HEK293 (cell line): ENCODE data around the gene DOK3.

Experiments used
- BCL11A ChIP-seq: fragments of 450-650 bp; formaldehyde crosslinking; IDR thresholded peaks from 2 replicates; pipeline ENCODE4 v1.5.1; 2016; ENCODE audit warnings: low read depth, missing biosample characterization, missing genetic modification characterization
- FEZF1 ChIP-seq: fragments of 450-650 bp; formaldehyde crosslinking; IDR thresholded peaks from 2 replicates; pipeline ENCODE4 v1.5.1; 2016; ENCODE audit warnings: missing biosample characterization, missing genetic modification characterization
- SETDB1 ChIP-seq: IDR thresholded peaks from one replicate; pipeline ENCODE4 v1.6.1; 2017; ENCODE audit warnings: mild to moderate bottlenecking, low read length, moderate library complexity, mixed read lengths; ENCODE audit not compliant: insufficient read length
- ZNF148 ChIP-seq: fragments of 450-650 bp; formaldehyde crosslinking; IDR thresholded peaks from 2 replicates; pipeline ENCODE4 v1.5.0; 2017; ENCODE audit warnings: missing biosample characterization, missing genetic modification characterization, borderline replicate concordance
- ZNF274 ChIP-seq, 2 experiments: fragments of 200-500 bp in 1 of 2; fragments of 450-650 bp in 1 of 2; sonication (Bioruptor generic) in 1 of 2; formaldehyde crosslinking in 1 of 2; IDR thresholded peaks; 2 replicates each; pipeline versions ENCODE4 v1.5.1 to v1.6.1; 2014 to 2016; ENCODE audit warnings: borderline replicate concordance in 1 of 2, inconsistent platforms in 1 of 2, low read length in 1 of 2, missing biosample characterization in 1 of 2, missing genetic modification characterization in 1 of 2
- ZNF658 ChIP-seq: fragments of 450-650 bp; formaldehyde crosslinking; IDR thresholded peaks from 2 replicates; pipeline ENCODE4; 2016; ENCODE audit warnings: missing biosample characterization, missing genetic modification characterization

- TF ChIP-seq FEZF1 (tag by site-specific recombination) = no peak
- TF ChIP-seq ZNF658 = no peak
- TF ChIP-seq ZNF148 (tag by site-specific recombination) = no peak
- peak; percentile 44; the same call in 1 of the 2 replicates for TF ChIP-seq BCL11A (tag by site-specific recombination)
- no peak for TF ChIP-seq SETDB1
- no peak for TF ChIP-seq ZNF274 (IDR thresholded peaks at IDR 0.05; ENCODE audit: low read length)
- no peak for TF ChIP-seq ZNF274 (tag by site-specific recombination; IDR thresholded peaks at IDR 0.05; ENCODE audit: borderline replicate concordance)
These were observed 53.7 kb downstream of the DOK3 start for GRCh38 chr5:177455661-177456590.
